Measurements from ENCODE around the gene ITGBL1.

The ITGBL1 gene

DNA sequence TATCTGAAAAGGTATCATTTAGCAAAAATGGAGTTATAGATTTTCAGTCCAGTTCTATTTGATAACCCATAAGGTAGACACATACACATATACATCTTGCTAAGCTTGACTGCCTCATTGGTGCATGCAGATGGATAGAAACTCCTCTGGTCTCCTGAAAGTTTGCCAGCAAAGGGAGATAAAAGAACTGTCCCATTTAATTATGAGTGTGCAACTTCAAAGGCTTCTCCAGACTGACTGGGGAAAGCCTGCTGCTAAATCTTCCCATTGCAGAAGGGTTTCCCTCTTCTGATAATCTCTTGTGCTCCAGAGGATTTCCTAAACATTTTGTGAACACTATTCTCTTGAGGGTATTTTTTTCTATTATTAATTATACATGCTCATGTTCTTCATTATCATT, 131.9 kb downstream of the ITGBL1 start:
- H3K4me3 ChIP-seq (replicated peaks; ENCODE audit: low read depth, low read length): no peak overlapping the region
- DNase-seq (ENCODE audit: low read depth): no peak
- no peak for TF ChIP-seq CTCF (IDR thresholded peaks at IDR 0.05; ENCODE audit: low read length, missing control alignments)

GRCh38 chr13:101590479-101590878, 138.0 kb downstream of the ITGBL1 start:
- TF ChIP-seq CTCF (IDR thresholded peaks at IDR 0.05; ENCODE audit: low read length, missing control alignments): no peak
- DNase-seq (ENCODE audit: low read depth): no peak
- no peak overlapping the region for H3K4me3 ChIP-seq (replicated peaks; ENCODE audit: low read depth, low read length)

GRCh38 chr13:101594936-101595335, 142.5 kb downstream of the ITGBL1 start:
- TF ChIP-seq CTCF (IDR thresholded peaks at IDR 0.05; ENCODE audit: low read length, missing control alignments): no peak
- DNase-seq (ENCODE audit: low read depth): no peak
- no peak overlapping the region for H3K4me3 ChIP-seq (replicated peaks; ENCODE audit: low read depth, low read length)

DNA sequence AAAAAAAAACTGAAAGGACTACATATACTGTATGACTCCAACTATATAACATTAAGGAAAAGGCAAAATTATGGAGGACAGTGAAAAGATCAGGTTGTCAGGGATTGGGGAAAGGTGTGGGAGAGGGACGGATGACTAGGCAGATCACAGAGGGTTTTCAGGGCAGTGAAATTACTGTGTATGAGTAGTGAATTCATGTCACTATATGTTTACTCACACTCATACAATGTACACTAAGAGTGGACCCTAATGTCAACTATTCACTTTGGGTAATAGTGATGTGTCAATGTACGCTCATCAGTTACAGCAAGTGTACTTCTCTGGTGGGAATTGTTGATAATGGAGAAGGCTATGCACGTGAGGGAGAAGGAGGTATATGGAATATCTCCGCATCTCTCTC, 144.3 kb downstream of the ITGBL1 start:
- TF ChIP-seq CTCF (IDR thresholded peaks at IDR 0.05; ENCODE audit: low read length, missing control alignments): no peak
- DNase-seq (ENCODE audit: low read depth): no peak
- no peak overlapping the region for H3K4me3 ChIP-seq (replicated peaks; ENCODE audit: low read depth, low read length)

DNA sequence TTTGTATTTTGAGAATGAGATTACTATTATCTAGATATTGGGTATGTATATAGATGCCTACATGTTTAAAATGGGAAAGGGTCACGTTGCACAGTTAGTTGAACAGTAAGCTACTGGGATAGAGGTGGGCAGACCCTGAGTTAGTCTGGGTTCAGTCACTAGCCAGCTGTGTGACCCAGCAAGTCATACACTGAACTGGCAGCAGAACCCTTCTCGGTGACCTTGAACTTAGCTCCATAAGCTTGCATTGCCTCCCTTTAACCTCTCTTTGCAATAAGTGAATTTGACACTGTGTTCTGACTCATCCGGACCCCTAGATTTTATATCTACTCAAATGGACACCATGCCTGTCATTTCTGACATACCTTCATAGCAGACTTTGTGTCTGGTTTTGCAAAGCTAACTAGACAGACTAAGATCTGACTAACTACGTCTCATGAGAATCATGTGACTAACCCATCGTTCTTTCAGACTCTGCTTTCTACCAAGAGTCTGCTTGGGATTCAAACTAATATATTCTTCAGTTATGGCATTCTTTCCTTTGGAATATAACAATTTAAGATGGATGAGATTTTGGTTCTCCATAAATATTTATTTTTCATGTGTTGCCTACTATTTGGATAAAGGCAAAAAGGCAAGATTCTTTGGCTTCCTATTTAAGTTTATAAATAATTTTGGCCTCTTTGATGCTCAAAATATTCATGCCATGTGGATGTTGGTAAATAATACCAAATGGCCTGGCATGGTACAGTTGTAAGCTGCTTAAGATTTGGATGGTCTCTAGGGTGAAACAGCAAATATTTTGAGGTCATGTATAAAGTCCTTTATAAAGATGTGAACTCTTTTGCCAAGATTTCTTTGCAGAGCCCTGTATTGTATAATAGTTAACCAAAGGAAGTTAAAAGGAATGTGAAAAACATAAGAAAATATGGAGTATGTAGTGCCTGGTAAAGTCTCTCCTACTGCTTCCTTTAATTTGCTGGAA, 159.3 kb downstream of the ITGBL1 start:
- H3K4me3 ChIP-seq (replicated peaks; ENCODE audit: low read depth, low read length): no peak overlapping the region
- no peak for TF ChIP-seq CTCF (IDR thresholded peaks at IDR 0.05; ENCODE audit: low read length, missing control alignments)

DNA sequence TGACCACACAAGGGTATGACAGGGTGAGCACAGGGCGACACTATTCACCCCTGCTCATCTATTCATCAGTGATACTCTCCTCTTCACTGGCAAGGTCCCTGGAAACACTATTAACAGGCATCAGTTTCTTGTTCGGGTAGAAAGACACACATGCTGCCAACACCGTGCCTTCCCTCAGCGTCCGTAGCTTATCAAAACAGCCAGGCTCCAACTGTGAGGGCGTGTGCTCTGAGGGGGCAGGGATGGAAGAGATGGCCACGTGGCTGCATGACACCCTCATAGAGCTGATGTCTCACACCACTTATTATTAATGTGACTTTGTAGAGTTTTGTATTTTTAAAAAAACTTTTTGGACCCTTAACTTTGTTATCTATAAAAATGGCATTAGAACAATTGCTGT, 160.3 kb downstream of the ITGBL1 start:
- TF ChIP-seq CTCF (IDR thresholded peaks at IDR 0.05; ENCODE audit: low read length, missing control alignments): no peak
- no peak overlapping the region for H3K4me3 ChIP-seq (replicated peaks; ENCODE audit: low read depth, low read length)
- DNase-seq (ENCODE audit: low read depth): no peak

More for the DNA sequence above, 159.3 kb downstream of the ITGBL1 start:
- DNase-seq (ENCODE audit: low read depth): no peak

Data from fibroblast of pulmonary artery (primary cell).